HG03457 (cell line): ENCODE data around the gene OPRPN.

Source experiments
- ATAC-seq: cut with Tn5 transposase; IDR thresholded peaks from one replicate; pipeline ENCODE4 v1.9.1; 2021; ENCODE audit warnings: moderate number of reproducible peaks; ENCODE audit not compliant: unreplicated experiment

OPRPN gene

GRCh38 chr4:70397580-70397979, at the start of gene OPRPN:
TSS of gene OPRPN (plus strand) at chr4:70397940. CDS start at chr4:70399286, 1,346 bp downstream.
- ATAC-seq = no peak

GRCh38 chr4:70356185-70356584, 41.6 kb upstream of the OPRPN start:
- ATAC-seq = no peak

GRCh38 chr4:70359115-70359661, 38.6 kb upstream of the OPRPN start:
- ATAC-seq = no peak

GRCh38 chr4:70360460-70360859, 37.3 kb upstream of the OPRPN start, which contains the start of gene SMR3A:
TSS of gene SMR3A (plus strand) at chr4:70360760. CDS start at chr4:70362116, 1,356 bp downstream.
- ATAC-seq = no peak

GRCh38 chr4:70364002-70364401, 33.7 kb upstream of the OPRPN start:
- no peak for ATAC-seq

- no peak for ATAC-seq
Measured at GRCh38 chr4:70365479-70365878, 32.3 kb upstream of the OPRPN start.

GRCh38 chr4:70367813-70368212, 29.9 kb upstream of the OPRPN start:
- no peak for ATAC-seq

GRCh38 chr4:70371987-70372386, 25.8 kb upstream of the OPRPN start:
- ATAC-seq = no peak

- no peak for ATAC-seq
Measured at GRCh38 chr4:70372760-70373159, 25.0 kb upstream of the OPRPN start.

GRCh38 chr4:70380578-70380977, 17.2 kb upstream of the OPRPN start:
- no peak for ATAC-seq

GRCh38 chr4:70382691-70383181, 15.0 kb upstream of the OPRPN start, which contains the start of gene SMR3B:
TSS of gene SMR3B (plus strand) at chr4:70383131. CDS start at chr4:70384511, 1,380 bp downstream.
- ATAC-seq = no peak

- peak; percentile 48 for ATAC-seq
Measured at GRCh38 chr4:70392057-70392776, 5.5 kb upstream of the OPRPN start.

GRCh38 chr4:70399319-70399718, 1.6 kb downstream of the OPRPN start:
- ATAC-seq = no peak

GRCh38 chr4:70402762-70403161, 5.0 kb downstream of the OPRPN start:
- no peak for ATAC-seq

- no peak for ATAC-seq
Measured at GRCh38 chr4:70405765-70406164, 8.0 kb downstream of the OPRPN start.

- no peak for ATAC-seq
Measured at GRCh38 chr4:70425306-70425705, 27.6 kb downstream of the OPRPN start.

GRCh38 chr4:70426789-70427188, 29.0 kb downstream of the OPRPN start:
- no peak for ATAC-seq

- ATAC-seq = no peak
Measured at GRCh38 chr4:70437197-70437596, 39.5 kb downstream of the OPRPN start.

- no peak for ATAC-seq
Measured at GRCh38 chr4:70442474-70442873, 44.7 kb downstream of the OPRPN start.

GRCh38 chr4:70443329-70443728, 45.6 kb downstream of the OPRPN start:
- ATAC-seq = no peak

- ATAC-seq = no peak
Measured at GRCh38 chr4:70449220-70449619, 51.5 kb downstream of the OPRPN start.

- ATAC-seq = no peak
Measured at GRCh38 chr4:70452946-70453345, 55.2 kb downstream of the OPRPN start.
